Activated CD8-positive, alpha-beta memory T cell treated with anti-CD3 and anti-CD28 coated beads for 1 hour (primary cell): ENCODE results near the gene CRNKL1.

ENCODE experiments used
- DNase-seq, 2 donors: peaks; one replicate each; pipeline ENCODE4 v3.0.0-alpha.2; 2020; ENCODE audit warnings: low read depth in 1 of 2; ENCODE audit errors: extremely low read depth in 1 of 2

Gene CRNKL1

GRCh38 chr20:19986419-19986818, 65.8 kb downstream of the CRNKL1 start:
- DNase-seq = no peak
